B cell (primary cell): ENCODE measurements around the gene ZNF776. TPM values are rescaled to one million over a fixed set of nuclear protein-coding genes. Genes with fewer than 3 reads are reported as not detected.
"Not testable (repeated sequence)": the region's sequence is repeated elsewhere in the genome, so short reads cannot be mapped to it uniquely, and the experiment has no call there.

Experiments
- ATAC-seq: fragments of 200-7000 bp; cut with Tn5 transposase; one replicate; pipeline ENCODE4 v1.10.0; 2021; ENCODE audit warnings: low read depth, mild to moderate bottlenecking, moderate number of reproducible peaks, moderate library complexity
- CTCF ChIA-PET: fragments of 350-600 bp; sonication (Branson Sonifier 250); formaldehyde crosslinking; loops from one replicate; lab custom pipeline; 2021; ENCODE audit warnings: antibody characterized with exemption, inconsistent platforms; lab: Charles Lee
- POLR2A ChIA-PET: fragments of 350-600 bp; sonication (Branson Sonifier 250); formaldehyde crosslinking; loops from one replicate; lab custom pipeline; 2021; ENCODE audit warnings: antibody characterized with exemption; lab: Charles Lee
- DNase-seq: peaks from one replicate; pipeline ENCODE4 v3.0.0; 2013
- H2AFZ ChIP-seq: 2 replicates; pipeline ENCODE4 v1.6.1; 2012; ENCODE audit warnings: mild to moderate bottlenecking, low read depth, low read length; ENCODE audit not compliant: insufficient read depth, poor library complexity, severe bottlenecking
- H3K27ac ChIP-seq, 2 donors: 1 replicate in 1 of 2; 2 replicates in 1 of 2; pipeline ENCODE4 v1.5.1; 2012 to 2013; ENCODE audit warnings: low read length in 2 of 2, mild to moderate bottlenecking in 2 of 2, moderate library complexity in 1 of 2
- H3K27me3 ChIP-seq, 4 experiments: fragments of 200-600 bp in 1 of 4; sonication (generic) in 1 of 4; replicated peaks in 1 of 4; 1 replicate in 2 of 4; 2 replicates in 2 of 4; pipeline versions ENCODE4 v1.6.1 to v1.7.0; 2013 to 2016; ENCODE audit warnings: low read length in 3 of 4, mild to moderate bottlenecking in 2 of 4, mixed read lengths in 1 of 4, moderate library complexity in 1 of 4; ENCODE audit not compliant: insufficient read depth in 4 of 4, control insufficient read depth in 3 of 4; ENCODE audit errors: control extremely low read depth in 1 of 4
- H3K36me3 ChIP-seq, 2 experiments: replicated peaks in 1 of 2; 1 replicate in 1 of 2; 2 replicates in 1 of 2; pipeline versions ENCODE4 v1.6.1 to v1.7.1; 2013; ENCODE audit warnings: low read length in 1 of 2; ENCODE audit not compliant: insufficient read depth in 2 of 2, control insufficient read depth in 1 of 2; ENCODE audit errors: control extremely low read depth in 1 of 2, extremely low read depth in 1 of 2
- H3K4me1 ChIP-seq, 2 donors: fragments of 200-600 bp in 1 of 2; sonication (generic) in 1 of 2; 1 replicate in 1 of 2; 2 replicates in 1 of 2; pipeline versions ENCODE4 v1.5.1 to v1.6.1; 2013 to 2017; ENCODE audit warnings: low read length in 2 of 2; ENCODE audit not compliant: control insufficient read depth in 2 of 2, insufficient read depth in 2 of 2
- H3K4me2 ChIP-seq: replicated peaks from 2 replicates; pipeline ENCODE3; 2012; ENCODE audit warnings: mild to moderate bottlenecking, low read depth, low read length; ENCODE audit not compliant: poor library complexity, severe bottlenecking
- H3K4me3 ChIP-seq, 5 experiments: fragments of 200-600 bp in 1 of 5; sonication (generic) in 1 of 5; 1 replicate in 3 of 5; 2 replicates in 2 of 5; pipeline versions ENCODE4 v1.5.1 to v1.7.0; 2011 to 2016; ENCODE audit warnings: low read length in 4 of 5, mild to moderate bottlenecking in 4 of 5, low read depth in 2 of 5, control low read depth in 1 of 5, moderate library complexity in 1 of 5; ENCODE audit not compliant: insufficient read depth in 1 of 5; ENCODE audit errors: control extremely low read depth in 1 of 5, extremely low read depth in 1 of 5
- H3K79me2 ChIP-seq: fragments of 200-600 bp; sonication (generic); one replicate; pipeline ENCODE4 v1.6.0; 2016; ENCODE audit warnings: low read length; ENCODE audit not compliant: control insufficient read depth, insufficient read depth
- H3K9ac ChIP-seq: fragments of 200-600 bp; sonication (generic); 2 replicates; pipeline ENCODE4 v1.6.1; 2017; ENCODE audit warnings: mild to moderate bottlenecking, low read length, moderate library complexity
- H3K9me3 ChIP-seq, 3 donors: one replicate each; pipeline versions ENCODE4 v1.6.1 to v1.7.1; 2013; ENCODE audit warnings: low read length in 2 of 3; ENCODE audit not compliant: control insufficient read depth in 2 of 3, insufficient read depth in 1 of 3; ENCODE audit errors: control extremely low read depth in 1 of 3
- H4K20me1 ChIP-seq: 2 replicates; pipeline ENCODE4 v1.6.0; 2012; ENCODE audit warnings: mild to moderate bottlenecking, low read length; ENCODE audit not compliant: insufficient read depth, control insufficient read depth, poor library complexity, severe bottlenecking
- H3K27ac Mint-ChIP-seq: one replicate; pipeline ENCODE4 v1.8.0; 2021; ENCODE audit warnings: mixed read lengths
- H3K27me3 Mint-ChIP-seq: one replicate; pipeline ENCODE4 v1.8.0; 2021; ENCODE audit warnings: mixed read lengths
- H3K4me1 Mint-ChIP-seq: one replicate; pipeline ENCODE4 v1.8.0; 2021; ENCODE audit warnings: mixed read lengths
- H3K4me3 Mint-ChIP-seq: one replicate; pipeline ENCODE4 v1.8.0; 2021; ENCODE audit warnings: mixed read lengths
- H3K9me3 Mint-ChIP-seq: one replicate; pipeline ENCODE4 v1.8.0; 2022; ENCODE audit warnings: mixed read lengths; ENCODE audit not compliant: insufficient read depth
- EZH2 ChIP-seq: IDR thresholded peaks from 2 replicates; pipeline ENCODE4 v1.6.1; 2012; ENCODE audit warnings: borderline replicate concordance, low read depth, mild to moderate bottlenecking, moderate library complexity, low read length; ENCODE audit not compliant: insufficient read depth, poor library complexity, severe bottlenecking
- WGBS: methylation state at CpG from one replicate; pipeline ENCODE4 v1.1.5; 2013; ENCODE audit warnings: missing lambda C conversion rate; ENCODE audit not compliant: insufficient coverage; 5-methylcytosine and 5-hydroxymethylcytosine counted together
- intact Hi-C: fragments of 100-400 bp; cut with micrococcal nuclease; formaldehyde crosslinking; loops from one replicate; pipeline ENCODE4 v1.10.0; 2022
- polyA plus RNA-seq: library from polyadenylated mRNA; depleted of rRNA; stranded (reverse); fragments of >200 nt; gene quantifications from 2 replicates; pipeline ENCODE4 v1.2.3, GENCODE V29; 2012
- total RNA-seq, 2 donors: library from RNA; stranded (reverse); fragments of 120-200 nt in 1 of 2; gene quantifications; 1 replicate in 1 of 2; 2 replicates in 1 of 2; pipeline versions ENCODE4 v1.2.3 to v1.2.4, GENCODE V29; 2013 to 2022
- TF ChIP-seq, protein P1 (sequence below): fragments of 200-600 bp; IDR thresholded peaks from one replicate; pipeline ENCODE4 v1.8.0; 2022; ENCODE audit warnings: antibody characterized with exemption, mild to moderate bottlenecking

Gene ZNF776
- total and polyA plus RNA-seq, 2 donors (not counting 1 experiment from before 2014, with no cell fraction given) = 15.6 to 47.5 TPM

DNA sequence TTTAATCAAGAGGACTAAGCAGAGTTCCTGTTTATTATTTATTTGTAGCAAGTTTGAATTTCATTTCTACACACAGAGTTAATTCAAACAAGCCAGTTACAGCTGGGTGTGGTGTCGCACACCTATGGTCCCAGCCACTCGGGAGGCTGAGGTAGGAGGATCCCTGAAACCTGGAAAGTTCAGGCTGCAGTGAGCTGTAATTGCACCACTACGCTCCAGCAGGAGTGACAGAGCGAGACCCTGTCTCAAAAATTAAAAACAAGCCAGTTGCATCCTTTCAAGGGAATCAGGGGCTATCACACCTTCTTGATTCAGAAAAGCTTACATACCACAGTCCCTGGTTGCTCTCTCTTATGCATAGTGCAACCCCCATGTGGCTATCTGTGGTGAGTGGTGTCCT, 42.7 kb downstream of the ZNF776 start:
- H3K4me1 Mint-ChIP-seq = peaks cover 9% of the 10 kb centered on the region
- no peak overlapping the region for H3K4me3 Mint-ChIP-seq
- H3K79me2 ChIP-seq = peaks cover 61% of the 10 kb centered on the region
- peaks cover 0 to 25% of the 10 kb centered on the region in 2 experiments for H3K36me3 ChIP-seq
- intact Hi-C loops = no loop called here
- no peaks in the 10 kb centered on the region for H3K4me1 ChIP-seq
- H3K9ac ChIP-seq = no peak overlapping the region
- H3K27ac Mint-ChIP-seq = no peak overlapping the region
- peaks cover 0 to 33% (median 0%) of the 10 kb centered on the region in 3 donors for H3K9me3 ChIP-seq
- ChIA-PET POLR2A (no interaction called here), CTCF (no interaction called here)
- H3K27me3 ChIP-seq = no peaks in the 10 kb centered on the region
- WGBS = 96% methylated on average over 3 of the region's 4 CpGs
- H4K20me1 ChIP-seq = peaks cover 13% of the 10 kb centered on the region
- DNase-seq = no peak
- no peak overlapping the region for H3K27ac ChIP-seq
- no peak for ATAC-seq
- no peak overlapping the region for H3K4me3 ChIP-seq
- H3K9me3 Mint-ChIP-seq = peaks cover 7% of the 10 kb centered on the region
- H3K4me2 ChIP-seq = no peak overlapping the region
- no peak overlapping the region for H2AFZ ChIP-seq
- no peaks in the 10 kb centered on the region for H3K27me3 Mint-ChIP-seq
- TF ChIP-seq, protein P1, sequence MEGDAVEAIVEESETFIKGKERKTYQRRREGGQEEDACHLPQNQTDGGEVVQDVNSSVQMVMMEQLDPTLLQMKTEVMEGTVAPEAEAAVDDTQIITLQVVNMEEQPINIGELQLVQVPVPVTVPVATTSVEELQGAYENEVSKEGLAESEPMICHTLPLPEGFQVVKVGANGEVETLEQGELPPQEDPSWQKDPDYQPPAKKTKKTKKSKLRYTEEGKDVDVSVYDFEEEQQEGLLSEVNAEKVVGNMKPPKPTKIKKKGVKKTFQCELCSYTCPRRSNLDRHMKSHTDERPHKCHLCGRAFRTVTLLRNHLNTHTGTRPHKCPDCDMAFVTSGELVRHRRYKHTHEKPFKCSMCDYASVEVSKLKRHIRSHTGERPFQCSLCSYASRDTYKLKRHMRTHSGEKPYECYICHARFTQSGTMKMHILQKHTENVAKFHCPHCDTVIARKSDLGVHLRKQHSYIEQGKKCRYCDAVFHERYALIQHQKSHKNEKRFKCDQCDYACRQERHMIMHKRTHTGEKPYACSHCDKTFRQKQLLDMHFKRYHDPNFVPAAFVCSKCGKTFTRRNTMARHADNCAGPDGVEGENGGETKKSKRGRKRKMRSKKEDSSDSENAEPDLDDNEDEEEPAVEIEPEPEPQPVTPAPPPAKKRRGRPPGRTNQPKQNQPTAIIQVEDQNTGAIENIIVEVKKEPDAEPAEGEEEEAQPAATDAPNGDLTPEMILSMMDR = no peak
- no peak for TF ChIP-seq EZH2

GRCh38 chr19:57796580-57796979, 50.0 kb downstream of the ZNF776 start:
- CTCF ChIA-PET, H3K27me3 ChIP-seq, H3K4me3 ChIP-seq, H3K27ac ChIP-seq, H3K9me3 Mint-ChIP-seq, H3K27me3 Mint-ChIP-seq, H4K20me1 ChIP-seq, H3K27ac Mint-ChIP-seq, DNase-seq, H3K4me3 Mint-ChIP-seq, H3K9ac ChIP-seq, H3K4me1 ChIP-seq, intact Hi-C loops, ATAC-seq, H2AFZ ChIP-seq, H3K4me2 ChIP-seq, H3K9me3 ChIP-seq: not testable (repeated sequence)
- H3K4me1 Mint-ChIP-seq = peaks cover 12% of the 10 kb centered on the region
- H3K36me3 ChIP-seq = peaks cover 8 to 36% of the 10 kb centered on the region in 2 experiments
- peaks cover 37% of the 10 kb centered on the region for H3K79me2 ChIP-seq
- POLR2A ChIA-PET = interaction anchor here (0.6 kb wide), 1 partner anchor 59 kb away, joined by 3 read pairs; no protein-coding TSS in a partner anchor
- WGBS = no CpG with 5 or more reads among the region's 1 CpG
